ENCODE results near the gene MARK2. TPM values are rescaled to one million over a fixed set of nuclear protein-coding genes. Genes with fewer than 3 reads are reported as not detected.

MARK2 gene
- polyA plus RNA-seq, 1 donor (not counting 4 experiments of a cell fraction or from before 2014, with no cell fraction given): 20.8 TPM

DNA sequence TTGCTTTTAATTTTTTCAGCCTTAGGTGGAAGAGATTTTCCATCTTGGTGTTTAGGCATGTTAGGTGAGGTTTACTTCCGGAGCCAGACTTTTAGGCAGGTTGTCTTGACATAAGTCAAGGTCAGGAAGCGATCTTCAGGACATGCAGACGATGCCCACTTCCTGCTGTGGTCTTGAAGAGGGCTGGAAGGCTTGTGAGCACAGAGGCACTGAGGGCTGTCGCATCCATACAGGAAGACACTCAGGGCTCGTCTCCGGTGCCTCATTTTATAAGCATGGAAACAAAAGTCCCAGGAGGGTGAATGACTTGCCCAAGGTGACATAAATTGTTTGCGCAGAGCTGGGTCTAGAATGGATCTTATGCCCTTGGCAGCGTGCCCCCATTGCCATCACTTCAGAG is 30.8 kb downstream of the MARK2 start:
- Histone ChIP-seq H3K9ac (ENCODE audit: control insufficient read depth, extremely low read depth, insufficient read depth, low read length) (peak overlapping the region; percentile 0), H4K20me1 (ENCODE audit: control insufficient read depth, extremely low read depth, insufficient read depth, low read length) (peaks cover 34% of the 10 kb centered on the region), H3K9me3 (ENCODE audit: control insufficient read depth, low read depth, low read length) (no peaks in the 10 kb centered on the region), H3K36me3 (ENCODE audit: control insufficient read depth in 2 of 2, extremely low read depth in 1 of 2, insufficient read depth in 2 of 2, low read length in 2 of 2) (peaks cover 4 to 8% of the 10 kb centered on the region in 2 experiments), H3K79me2 (ENCODE audit: control insufficient read depth, insufficient read depth, low read length) (peaks cover 68% of the 10 kb centered on the region), H3K27ac (ENCODE audit: control insufficient read depth, insufficient read depth, low read length) (peak overlapping the region; percentile 41), H3K4me1 (ENCODE audit: control insufficient read depth, extremely low read depth, insufficient read depth, low read length) (peaks cover 41% of the 10 kb centered on the region), H3K27me3 (ENCODE audit: control insufficient read depth, extremely low read depth, insufficient read depth, low read length) (no peaks in the 10 kb centered on the region), H3K4me2 (ENCODE audit: control insufficient read depth, extremely low read depth, insufficient read depth, low read depth, low read length) (peak overlapping the region; percentile 22), H3K4me3 (ENCODE audit: control insufficient read depth in 2 of 3, extremely low read depth in 1 of 3, insufficient read depth in 2 of 3, low read depth in 1 of 3, low read length in 3 of 3) (peak overlapping the region in 1 of 3 experiments; percentile 16), H3K9me1 (ENCODE audit: control insufficient read depth, extremely low read depth, insufficient read depth, low read length) (peaks cover 14% of the 10 kb centered on the region), H2AFZ (ENCODE audit: control insufficient read depth, low read length) (no peak overlapping the region)
- DNase-seq (ENCODE audit: low read depth, low spot score): no peak
- dilution Hi-C loops (cut with MboI; ENCODE audit: extremely low pct_ligation_motif_present, low sequenced_read_pairs): no loop called here
- FAIRE-seq: no peak
- TF ChIP-seq, protein P1, sequence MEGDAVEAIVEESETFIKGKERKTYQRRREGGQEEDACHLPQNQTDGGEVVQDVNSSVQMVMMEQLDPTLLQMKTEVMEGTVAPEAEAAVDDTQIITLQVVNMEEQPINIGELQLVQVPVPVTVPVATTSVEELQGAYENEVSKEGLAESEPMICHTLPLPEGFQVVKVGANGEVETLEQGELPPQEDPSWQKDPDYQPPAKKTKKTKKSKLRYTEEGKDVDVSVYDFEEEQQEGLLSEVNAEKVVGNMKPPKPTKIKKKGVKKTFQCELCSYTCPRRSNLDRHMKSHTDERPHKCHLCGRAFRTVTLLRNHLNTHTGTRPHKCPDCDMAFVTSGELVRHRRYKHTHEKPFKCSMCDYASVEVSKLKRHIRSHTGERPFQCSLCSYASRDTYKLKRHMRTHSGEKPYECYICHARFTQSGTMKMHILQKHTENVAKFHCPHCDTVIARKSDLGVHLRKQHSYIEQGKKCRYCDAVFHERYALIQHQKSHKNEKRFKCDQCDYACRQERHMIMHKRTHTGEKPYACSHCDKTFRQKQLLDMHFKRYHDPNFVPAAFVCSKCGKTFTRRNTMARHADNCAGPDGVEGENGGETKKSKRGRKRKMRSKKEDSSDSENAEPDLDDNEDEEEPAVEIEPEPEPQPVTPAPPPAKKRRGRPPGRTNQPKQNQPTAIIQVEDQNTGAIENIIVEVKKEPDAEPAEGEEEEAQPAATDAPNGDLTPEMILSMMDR (optimal IDR thresholded peaks at IDR 0.05 in 1 of 3, IDR thresholded peaks at IDR 0.05 in 1 of 3, conservative IDR thresholded peaks at IDR 0.05 in 1 of 3; ENCODE audit: extremely low read depth in 1 of 3, insufficient read depth in 2 of 3, low read length in 3 of 3): no peak
- no peak for TF ChIP-seq EZH2 (IDR thresholded peaks at IDR 0.05; ENCODE audit: low read length)

DNA sequence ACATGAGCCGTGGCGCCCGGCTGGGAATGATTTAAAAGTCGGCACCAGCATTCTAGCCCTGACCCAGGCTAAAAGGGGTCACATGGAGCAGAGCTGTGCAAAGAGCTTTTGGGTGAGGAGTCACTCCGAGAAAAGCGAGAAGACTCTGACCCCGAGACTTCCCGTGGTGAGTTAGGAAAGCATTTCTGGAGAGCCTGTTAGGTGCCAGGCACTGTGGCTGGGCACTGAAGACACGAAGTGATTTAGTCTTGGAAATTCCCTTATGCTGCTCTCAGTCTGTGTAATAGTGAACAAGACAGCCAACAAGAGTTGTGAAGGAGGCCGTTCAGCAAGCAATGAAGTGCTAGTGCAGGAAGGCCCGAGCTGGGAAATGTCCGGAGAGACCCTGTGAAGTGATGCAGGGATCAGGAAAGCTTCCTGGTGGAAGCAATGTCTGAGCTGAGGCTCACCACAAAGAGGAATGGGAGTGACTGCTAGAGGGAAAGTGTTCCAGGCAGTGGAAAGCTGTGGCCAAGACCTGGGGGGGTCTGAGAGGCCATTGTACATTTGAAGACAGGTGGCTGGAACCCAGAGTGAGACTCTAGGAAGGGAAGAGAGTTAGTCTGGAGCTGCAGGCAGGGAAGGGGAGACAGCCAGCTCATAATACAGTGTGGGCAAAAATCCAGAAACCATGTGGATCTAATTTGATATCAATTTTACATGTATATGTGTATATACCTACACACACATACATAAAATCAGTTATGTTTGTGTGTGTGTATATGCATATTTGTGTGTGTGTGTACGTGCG is 31.6 kb downstream of the MARK2 start:
- dilution Hi-C loops (cut with MboI; ENCODE audit: extremely low pct_ligation_motif_present, low sequenced_read_pairs): no loop called here
- Histone ChIP-seq H3K9me3 (ENCODE audit: control insufficient read depth, low read depth, low read length) (no peaks in the 10 kb centered on the region), H3K79me2 (ENCODE audit: control insufficient read depth, insufficient read depth, low read length) (peaks cover 66% of the 10 kb centered on the region), H3K4me1 (ENCODE audit: control insufficient read depth, extremely low read depth, insufficient read depth, low read length) (peaks cover 40% of the 10 kb centered on the region), H3K36me3 (ENCODE audit: control insufficient read depth in 2 of 2, extremely low read depth in 1 of 2, insufficient read depth in 2 of 2, low read length in 2 of 2) (peaks cover under 1 to 7% of the 10 kb centered on the region in 2 experiments), H3K4me3 (ENCODE audit: control insufficient read depth in 2 of 3, extremely low read depth in 1 of 3, insufficient read depth in 2 of 3, low read depth in 1 of 3, low read length in 3 of 3) (no peak overlapping the region), H3K9me1 (ENCODE audit: control insufficient read depth, extremely low read depth, insufficient read depth, low read length) (peaks cover 14% of the 10 kb centered on the region), H3K4me2 (ENCODE audit: control insufficient read depth, extremely low read depth, insufficient read depth, low read depth, low read length) (no peak overlapping the region), H4K20me1 (ENCODE audit: control insufficient read depth, extremely low read depth, insufficient read depth, low read length) (peaks cover 38% of the 10 kb centered on the region), H3K27ac (ENCODE audit: control insufficient read depth, insufficient read depth, low read length) (peak overlapping the region; percentile 10), H2AFZ (ENCODE audit: control insufficient read depth, low read length) (no peak overlapping the region), H3K27me3 (ENCODE audit: control insufficient read depth, extremely low read depth, insufficient read depth, low read length) (no peaks in the 10 kb centered on the region), H3K9ac (ENCODE audit: control insufficient read depth, extremely low read depth, insufficient read depth, low read length) (no peak overlapping the region)
- DNase-seq (ENCODE audit: low read depth, low spot score): no peak
- TF ChIP-seq, protein P1 (optimal IDR thresholded peaks at IDR 0.05 in 1 of 3, IDR thresholded peaks at IDR 0.05 in 1 of 3, conservative IDR thresholded peaks at IDR 0.05 in 1 of 3; ENCODE audit: extremely low read depth in 1 of 3, insufficient read depth in 2 of 3, low read length in 3 of 3): no peak
- no peak for TF ChIP-seq EZH2 (IDR thresholded peaks at IDR 0.05; ENCODE audit: low read length)
- FAIRE-seq: no peak

Data from keratinocyte (primary cell).